Body of pancreas (tissue), 4 donors: ENCODE data around the gene DVL1.

Experiments
- CTCF ChIP-seq, 7 experiments: fragments of 450-650 bp in 4 of 7; fragments of 200-600 bp in 3 of 7; sonication (generic) in 3 of 7; IDR thresholded peaks; one replicate each; pipeline ENCODE4 v1.5.1; 2016 to 2019; ENCODE audit warnings: antibody characterized with exemption in 7 of 7
- POLR2A ChIP-seq, 3 donors: fragments of 450-650 bp; IDR thresholded peaks; one replicate each; pipeline ENCODE4 v1.6.1; 2016; ENCODE audit warnings: antibody characterized with exemption in 3 of 3, mild to moderate bottlenecking in 2 of 3

- no peak for TF ChIP-seq CTCF (IDR thresholded peaks at IDR 0.05)
- no peak for TF ChIP-seq POLR2A (IDR thresholded peaks at IDR 0.05)
Measured at GRCh38 chr1:1329304-1330210, 19.7 kb downstream of the DVL1 start.
